CD4-positive, CD25-positive, alpha-beta regulatory T cell (primary cell): ENCODE data around the gene IPO4. TPM values are rescaled to one million over a fixed set of nuclear protein-coding genes. Genes with fewer than 3 reads are reported as not detected.

Experiments used
- ATAC-seq, 2 donors: fragments of 150-1000 bp; cut with Tn5 transposase; one replicate each; pipeline ENCODE4 v1.10.0; 2021; ENCODE audit warnings: low read depth in 2 of 2, moderate number of reproducible peaks in 2 of 2, moderate library complexity in 1 of 2
- DNase-seq, 3 donors: peaks; one replicate each; pipeline versions ENCODE4 v3.0.0 to v3.0.0-alpha.2; 2012 to 2022; ENCODE audit warnings: mixed read lengths in 1 of 3
- H3K27ac ChIP-seq: one replicate; pipeline ENCODE4 v1.7.0; 2013; ENCODE audit warnings: mild to moderate bottlenecking, low read length; ENCODE audit not compliant: insufficient read depth, poor library complexity, severe bottlenecking
- H3K27me3 ChIP-seq: one replicate; pipeline ENCODE4 v1.7.0; 2013; ENCODE audit warnings: low read length; ENCODE audit not compliant: control insufficient read depth, insufficient read depth
- H3K36me3 ChIP-seq: one replicate; pipeline ENCODE4 v1.7.0; 2013; ENCODE audit warnings: mild to moderate bottlenecking, low read length, moderate library complexity; ENCODE audit not compliant: control insufficient read depth, insufficient read depth
- H3K4me1 ChIP-seq: 2 replicates; pipeline ENCODE4 v1.7.0; 2013; ENCODE audit warnings: mild to moderate bottlenecking, low read length; ENCODE audit not compliant: insufficient read depth, control insufficient read depth, poor library complexity, severe bottlenecking
- H3K4me3 ChIP-seq: one replicate; pipeline ENCODE4 v1.7.0; 2013; ENCODE audit warnings: low read depth, mild to moderate bottlenecking, low read length, moderate library complexity
- H3K9me3 ChIP-seq, 2 experiments: 1 replicate in 1 of 2; 2 replicates in 1 of 2; pipeline ENCODE4 v1.7.0; 2013; ENCODE audit warnings: low read length in 2 of 2, mild to moderate bottlenecking in 1 of 2, moderate library complexity in 1 of 2; ENCODE audit not compliant: control insufficient read depth in 2 of 2
- H3K27ac Mint-ChIP-seq, 3 donors: one replicate each; pipeline ENCODE4 v1.8.0; 2020 to 2022; ENCODE audit warnings: mild to moderate bottlenecking in 3 of 3, mixed read lengths in 3 of 3, moderate library complexity in 2 of 3
- H3K27me3 Mint-ChIP-seq: one replicate; pipeline ENCODE4 v1.8.0; 2022; ENCODE audit warnings: mild to moderate bottlenecking, mixed read lengths
- H3K36me3 Mint-ChIP-seq: one replicate; pipeline ENCODE4 v1.8.0; 2020; ENCODE audit warnings: mixed read lengths
- H3K4me1 Mint-ChIP-seq, 4 donors: one replicate each; pipeline ENCODE4 v1.8.0; 2020 to 2022; ENCODE audit warnings: mixed read lengths in 4 of 4, mild to moderate bottlenecking in 1 of 4
- H3K4me3 Mint-ChIP-seq, 4 donors: one replicate each; pipeline ENCODE4 v1.8.0; 2020 to 2022; ENCODE audit warnings: mild to moderate bottlenecking in 4 of 4, mixed read lengths in 4 of 4, moderate library complexity in 3 of 4
- H3K9me3 Mint-ChIP-seq, 7 donors: one replicate each; pipeline ENCODE4 v1.8.0; 2020 to 2022; ENCODE audit warnings: mixed read lengths in 7 of 7, mild to moderate bottlenecking in 3 of 7, moderate library complexity in 2 of 7
- polyA plus RNA-seq, 4 donors: library from polyadenylated mRNA; unstranded; fragments of 300-500 nt; fragmentation: Illumina TruSeq; gene quantifications; one replicate each; pipeline ENCODE4 v1.2.3, GENCODE V29; 2021
- total RNA-seq: library from RNA; stranded (reverse); gene quantifications from one replicate; pipeline ENCODE4 v1.2.3, GENCODE V29; 2022

Gene IPO4
- total and polyA plus RNA-seq, 5 donors from 2014 or later: 13.0 to 33.7 (median 14.4) TPM

- H3K4me3 Mint-ChIP-seq: peak within 1 kb of the TSS; percentile 98 to 100 (median 100)
- ATAC-seq (peak; percentile 89 to 90), DNase-seq (peak; percentile 97 to 100 (median 97))
- no peaks in the 10 kb centered on the region for H3K9me3 ChIP-seq
- peak within 1 kb of the TSS; percentile 92 to 98 (median 97) for H3K27ac Mint-ChIP-seq
- peak within 1 kb of the TSS; percentile 92 for H3K27ac ChIP-seq
- peaks cover 49% of the 10 kb centered on the region for H3K4me1 ChIP-seq
- H3K4me3 ChIP-seq: peak within 1 kb of the TSS; percentile 96
- peaks cover 0 to 75% (median 41%) of the 10 kb centered on the region in 4 donors for H3K4me1 Mint-ChIP-seq
- H3K27me3 Mint-ChIP-seq: no peaks in the 10 kb centered on the region
- H3K36me3 Mint-ChIP-seq: peaks cover 15% of the 10 kb centered on the region
- peaks cover 44% of the 10 kb centered on the region for H3K36me3 ChIP-seq
- H3K27me3 ChIP-seq: no peaks in the 10 kb centered on the region
- H3K9me3 Mint-ChIP-seq: no peaks in the 10 kb centered on the region
These were observed 41.4 kb downstream of the IPO4 start, which contains the start of gene RNF31 for GRCh38 chr14:24146978-24147760. RNF31 (plus strand) TSS chr14:24147498; CDS start chr14:24147699, 201 bp downstream.

DNA sequence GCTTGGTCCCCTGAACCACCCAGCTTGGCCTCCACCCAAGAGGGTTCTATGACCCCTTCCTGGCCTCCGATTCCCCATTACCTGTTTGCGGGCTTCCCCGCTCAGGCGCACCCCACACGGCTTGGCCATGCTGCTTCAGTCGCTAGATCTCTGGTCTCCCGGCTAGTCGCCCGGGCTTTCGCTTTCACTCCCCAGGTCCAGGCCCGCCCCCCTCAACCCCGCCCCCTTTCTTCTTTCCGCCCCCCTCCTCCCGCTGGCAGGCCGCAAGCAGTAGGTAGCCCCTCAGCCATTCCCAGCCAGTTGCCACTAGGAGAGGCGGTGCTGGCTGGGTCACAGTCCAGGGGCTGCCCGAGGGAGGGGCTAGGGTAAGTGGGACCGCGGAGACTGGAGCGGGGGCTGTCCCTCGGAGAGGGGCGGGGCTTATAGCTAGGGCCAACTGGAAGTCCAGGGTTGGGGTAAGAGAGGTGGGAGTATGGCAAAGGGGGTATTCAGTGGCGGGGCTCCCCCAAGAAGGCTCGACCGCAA, 42.1 kb downstream of the IPO4 start, which contains the start of gene PSME2:
PSME2 (minus strand) TSS at position 158 of the 525 bp plus-strand sequence; CDS start at position 129, 29 bp downstream.
- Histone ChIP-seq H3K36me3 (peaks cover 37% of the 10 kb centered on the region), H3K9me3 (no peaks in the 10 kb centered on the region), H3K27ac (peak within 1 kb of the TSS; percentile 92), H3K4me1 (peaks cover 54% of the 10 kb centered on the region), H3K4me3 (peak within 1 kb of the TSS; percentile 96), H3K27me3 (no peaks in the 10 kb centered on the region)
- ATAC-seq: peak; percentile 43 to 48
- no peaks in the 10 kb centered on the region for H3K9me3 Mint-ChIP-seq
- peak within 1 kb of the TSS; percentile 92 to 98 (median 97) for H3K27ac Mint-ChIP-seq
- DNase-seq: peak; percentile 83 to 91 (median 88)
- peaks cover 12% of the 10 kb centered on the region for H3K36me3 Mint-ChIP-seq
- H3K4me3 Mint-ChIP-seq: peak within 1 kb of the TSS; percentile 98 to 100 (median 100)
- peaks cover 0 to 78% (median 45%) of the 10 kb centered on the region in 4 donors for H3K4me1 Mint-ChIP-seq
- no peaks in the 10 kb centered on the region for H3K27me3 Mint-ChIP-seq

- Histone ChIP-seq H3K27me3 (no peaks in the 10 kb centered on the region), H3K27ac (peak overlapping the region; percentile 92), H3K9me3 (no peaks in the 10 kb centered on the region), H3K36me3 (peaks cover 31% of the 10 kb centered on the region), H3K4me1 (peaks cover 55% of the 10 kb centered on the region), H3K4me3 (peak overlapping the region; percentile 96)
- peak overlapping the region; percentile 92 to 98 (median 97) for H3K27ac Mint-ChIP-seq
- peaks cover 12% of the 10 kb centered on the region for H3K36me3 Mint-ChIP-seq
- no peaks in the 10 kb centered on the region for H3K9me3 Mint-ChIP-seq
- no peak for ATAC-seq
- no peaks in the 10 kb centered on the region for H3K27me3 Mint-ChIP-seq
- H3K4me1 Mint-ChIP-seq: peaks cover 0 to 77% (median 45%) of the 10 kb centered on the region in 4 donors
- peak in 1 of 3 donors; percentile 43 for DNase-seq
- peak overlapping the region; percentile 98 to 100 (median 100) for H3K4me3 Mint-ChIP-seq
These were observed 42.7 kb downstream of the IPO4 start for GRCh38 chr14:24145690-24146452.

DNA sequence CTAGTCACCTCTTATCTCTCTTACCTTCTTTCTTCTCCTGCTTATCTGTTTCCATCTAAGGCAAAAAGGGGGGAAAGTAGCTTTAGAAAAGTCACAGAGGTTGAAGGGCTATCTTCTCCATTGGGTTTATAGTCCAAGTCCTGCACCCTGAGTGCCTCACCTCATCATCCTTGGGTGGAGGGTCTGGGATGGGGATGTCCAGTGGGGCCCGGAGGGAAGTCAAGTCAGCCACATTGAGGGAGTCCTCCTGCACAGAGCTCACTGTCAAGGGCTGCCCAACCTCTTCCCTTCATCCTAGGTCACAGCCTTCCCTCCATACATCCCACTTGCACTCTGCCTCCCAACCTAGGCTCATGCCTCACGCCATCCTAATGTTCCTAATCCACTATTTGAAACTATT, 43.4 kb downstream of the IPO4 start:
- H3K9me3 Mint-ChIP-seq: no peaks in the 10 kb centered on the region
- peak overlapping the region; percentile 98 to 100 (median 100) for H3K4me3 Mint-ChIP-seq
- H3K36me3 Mint-ChIP-seq: peaks cover 8% of the 10 kb centered on the region
- Histone ChIP-seq H3K9me3 (no peaks in the 10 kb centered on the region), H3K27ac (peak overlapping the region; percentile 92), H3K36me3 (peaks cover 24% of the 10 kb centered on the region), H3K4me1 (peaks cover 59% of the 10 kb centered on the region), H3K4me3 (peak overlapping the region; percentile 96), H3K27me3 (no peaks in the 10 kb centered on the region)
- peaks cover 0 to 76% (median 40%) of the 10 kb centered on the region in 4 donors for H3K4me1 Mint-ChIP-seq
- H3K27me3 Mint-ChIP-seq: no peaks in the 10 kb centered on the region
- peak overlapping the region; percentile 55 to 98 (median 90) for H3K27ac Mint-ChIP-seq
- ATAC-seq (no peak), DNase-seq (no peak)

DNA sequence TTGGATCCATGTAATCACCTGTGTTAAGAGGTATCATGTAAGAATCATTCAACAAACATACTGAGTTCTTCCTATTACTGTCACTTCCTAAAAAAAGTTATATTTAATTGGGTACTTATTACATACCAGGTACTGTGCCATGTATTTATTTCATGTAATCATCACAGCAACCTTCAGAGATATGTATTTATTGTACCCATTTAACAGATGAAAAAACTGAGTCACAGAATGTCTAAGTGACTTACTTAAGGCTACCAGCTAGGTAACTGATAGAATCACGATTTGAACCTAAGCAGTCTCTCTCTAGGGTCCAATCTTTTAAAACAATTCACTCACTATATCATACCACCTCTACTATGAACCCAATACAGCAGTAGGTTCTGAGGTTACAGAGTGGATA, 44.2 kb downstream of the IPO4 start:
- H3K9me3 Mint-ChIP-seq: no peaks in the 10 kb centered on the region
- no peaks in the 10 kb centered on the region for H3K9me3 ChIP-seq
- DNase-seq: no peak
- H3K36me3 ChIP-seq: peaks cover 17% of the 10 kb centered on the region
- H3K27ac ChIP-seq: no peak overlapping the region
- no peaks in the 10 kb centered on the region for H3K27me3 Mint-ChIP-seq
- ATAC-seq: no peak
- H3K36me3 Mint-ChIP-seq: peaks cover 8% of the 10 kb centered on the region
- H3K4me3 Mint-ChIP-seq: peak overlapping the region; percentile 57 to 77 (median 66)
- peak overlapping the region; percentile 13 for H3K4me3 ChIP-seq
- peaks cover 6 to 76% (median 42%) of the 10 kb centered on the region in 4 donors for H3K4me1 Mint-ChIP-seq
- H3K27ac Mint-ChIP-seq: peak overlapping the region in 2 of 3 donors; percentile 50 to 79
- H3K4me1 ChIP-seq: peaks cover 59% of the 10 kb centered on the region
- H3K27me3 ChIP-seq: no peaks in the 10 kb centered on the region

GRCh38 chr14:24143511-24143910, 45.1 kb downstream of the IPO4 start:
- Mint-ChIP-seq H3K27me3 (no peaks in the 10 kb centered on the region), H3K4me3 (peak overlapping the region; percentile 43 to 74 (median 58)), H3K9me3 (no peaks in the 10 kb centered on the region), H3K36me3 (peaks cover 16% of the 10 kb centered on the region), H3K4me1 (peaks cover 6 to 76% (median 44%) of the 10 kb centered on the region in 4 donors), H3K27ac (peak overlapping the region in 1 of 3 donors; percentile 14)
- Histone ChIP-seq H3K4me1 (peaks cover 56% of the 10 kb centered on the region), H3K36me3 (peaks cover 18% of the 10 kb centered on the region), H3K27me3 (no peaks in the 10 kb centered on the region), H3K9me3 (no peaks in the 10 kb centered on the region), H3K4me3 (no peak overlapping the region), H3K27ac (no peak overlapping the region)
- ATAC-seq (no peak), DNase-seq (no peak)
